Measurements from ENCODE around the gene FAM110C. TPM values are rescaled to one million over a fixed set of nuclear protein-coding genes. Genes with fewer than 3 reads are reported as not detected.
"Not testable (repeated sequence)": the region's sequence is repeated elsewhere in the genome, so short reads cannot be mapped to it uniquely, and the experiment has no call there.

Gene FAM110C
- 2.0 and 2.3 TPM in 2 replicates for total RNA-seq (2014; rRNA removed; shearing (Covaris generic))

- peaks cover 20% of the 10 kb centered on the region for H3K27me3 ChIP-seq (ENCODE audit: control insufficient read depth, insufficient read depth, low read length)
- peak; percentile 95 for DNase-seq
- peak within 1 kb of the TSS; percentile 76 for H3K4me3 ChIP-seq (ENCODE audit: insufficient read depth, low read depth, low read length)
- H3K36me3 ChIP-seq (replicated peaks; ENCODE audit: control insufficient read depth, insufficient read depth, low read length): no peaks in the 10 kb centered on the region
These were observed at the start of gene FAM110C for GRCh38 chr2:46471-47345. TSS of gene FAM110C (minus strand) at chr2:46505. CDS start at chr2:46385, 120 bp downstream.

- no peaks in the 10 kb centered on the region for H3K27me3 ChIP-seq (ENCODE audit: control insufficient read depth, insufficient read depth, low read length)
- no peaks in the 10 kb centered on the region for H3K36me3 ChIP-seq (replicated peaks; ENCODE audit: control insufficient read depth, insufficient read depth, low read length)
- DNase-seq: no peak
- H3K4me3 ChIP-seq (ENCODE audit: insufficient read depth, low read depth, low read length): no peak overlapping the region
These were observed 46.0 kb upstream of the FAM110C start for GRCh38 chr2:92326-92725.

DNA sequence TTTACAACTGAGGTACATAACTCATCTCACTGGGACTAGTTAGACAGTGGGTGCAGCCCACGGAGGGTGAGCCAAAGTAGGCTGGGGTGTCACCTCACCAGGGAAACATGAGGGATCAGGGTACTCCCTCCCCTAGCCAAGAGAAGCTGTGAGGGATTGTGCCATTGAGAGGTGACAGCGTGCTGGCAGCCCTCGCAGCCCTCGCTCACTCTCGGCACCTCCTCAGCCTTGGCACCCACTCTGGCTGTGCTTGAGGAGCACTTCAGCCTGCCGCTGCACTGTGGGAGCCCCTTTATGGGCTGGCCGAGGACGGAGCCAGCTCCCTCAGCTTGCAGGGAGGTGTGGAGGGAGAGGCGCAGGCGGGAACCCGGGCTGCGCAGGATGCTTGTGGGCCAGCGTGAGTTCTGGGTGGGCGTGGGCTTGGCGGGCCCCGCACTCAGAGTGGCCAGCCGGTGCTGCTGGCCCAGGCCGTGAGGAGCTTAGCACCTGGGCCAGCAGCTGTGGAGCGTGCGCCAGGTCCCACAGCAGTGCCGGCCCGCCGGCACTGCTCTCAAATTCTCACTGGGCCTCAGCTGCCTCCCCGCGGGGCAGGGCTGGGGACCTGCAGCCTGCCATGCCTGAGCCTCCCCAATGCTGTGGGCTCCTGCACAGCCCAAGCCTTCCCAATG is 44.5 kb upstream of the FAM110C start:
- Histone ChIP-seq H3K27me3 (ENCODE audit: control insufficient read depth, insufficient read depth, low read length) (no peaks in the 10 kb centered on the region), H3K4me3 (ENCODE audit: insufficient read depth, low read depth, low read length) (no peak overlapping the region), H3K36me3 (replicated peaks; ENCODE audit: control insufficient read depth, insufficient read depth, low read length) (no peaks in the 10 kb centered on the region)
- DNase-seq: no peak

- Histone ChIP-seq H3K4me3 (ENCODE audit: insufficient read depth, low read depth, low read length) (no peak overlapping the region), H3K36me3 (replicated peaks; ENCODE audit: control insufficient read depth, insufficient read depth, low read length) (no peaks in the 10 kb centered on the region), H3K27me3 (ENCODE audit: control insufficient read depth, insufficient read depth, low read length) (no peaks in the 10 kb centered on the region)
- no peak for DNase-seq
These were observed 39.5 kb upstream of the FAM110C start for GRCh38 chr2:85761-86160.

DNA sequence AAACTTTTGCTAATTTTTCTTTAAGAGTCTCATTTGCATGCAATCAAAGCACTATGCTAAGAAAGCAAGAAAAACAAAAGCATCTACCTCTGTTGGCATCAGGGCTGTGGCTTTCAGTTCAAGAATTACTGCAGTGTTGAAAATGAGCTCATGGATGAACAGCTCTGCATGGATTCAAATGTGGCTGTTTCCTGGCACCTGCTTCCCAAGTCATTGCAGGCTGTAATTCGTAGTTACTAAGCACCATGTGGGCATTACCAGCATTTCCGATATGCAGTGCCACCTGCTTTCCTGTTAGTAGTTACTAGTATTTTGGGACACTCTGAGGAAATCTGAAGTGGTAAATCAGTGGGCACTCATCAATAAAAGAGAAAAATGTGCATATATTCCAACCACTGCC is 37.8 kb upstream of the FAM110C start:
- Histone ChIP-seq H3K4me3 (ENCODE audit: insufficient read depth, low read depth, low read length) (no peak overlapping the region), H3K27me3 (ENCODE audit: control insufficient read depth, insufficient read depth, low read length) (no peaks in the 10 kb centered on the region), H3K36me3 (replicated peaks; ENCODE audit: control insufficient read depth, insufficient read depth, low read length) (no peaks in the 10 kb centered on the region)
- no peak for DNase-seq

GRCh38 chr2:80971-81736 is 34.8 kb upstream of the FAM110C start:
- no peak for DNase-seq
- no peaks in the 10 kb centered on the region for H3K27me3 ChIP-seq (ENCODE audit: control insufficient read depth, insufficient read depth, low read length)
- no peaks in the 10 kb centered on the region for H3K36me3 ChIP-seq (replicated peaks; ENCODE audit: control insufficient read depth, insufficient read depth, low read length)
- H3K4me3 ChIP-seq (ENCODE audit: insufficient read depth, low read depth, low read length): no peak overlapping the region

DNA sequence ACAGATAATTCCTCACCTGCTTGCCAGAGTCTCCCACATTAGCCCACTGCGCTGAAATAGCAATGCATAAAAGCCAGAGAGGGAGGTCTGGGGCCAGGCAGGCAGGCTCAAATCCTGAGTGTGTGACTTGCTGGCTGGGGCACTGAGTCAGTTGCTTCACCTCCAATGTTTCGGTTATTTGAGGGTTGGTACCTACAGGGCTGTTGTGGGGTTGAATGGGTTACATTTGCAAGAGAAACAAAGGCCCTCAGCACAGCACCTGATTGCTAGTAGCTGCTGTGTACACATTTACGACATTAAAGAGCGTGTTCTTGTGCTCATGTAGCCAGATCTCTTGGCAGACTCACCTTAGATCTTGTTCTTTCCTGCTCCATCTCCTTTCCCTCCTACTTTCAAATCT is 34.1 kb upstream of the FAM110C start:
- DNase-seq: peak; percentile 31
- no peak overlapping the region for H3K4me3 ChIP-seq (ENCODE audit: insufficient read depth, low read depth, low read length)
- no peaks in the 10 kb centered on the region for H3K27me3 ChIP-seq (ENCODE audit: control insufficient read depth, insufficient read depth, low read length)
- no peaks in the 10 kb centered on the region for H3K36me3 ChIP-seq (replicated peaks; ENCODE audit: control insufficient read depth, insufficient read depth, low read length)

DNA sequence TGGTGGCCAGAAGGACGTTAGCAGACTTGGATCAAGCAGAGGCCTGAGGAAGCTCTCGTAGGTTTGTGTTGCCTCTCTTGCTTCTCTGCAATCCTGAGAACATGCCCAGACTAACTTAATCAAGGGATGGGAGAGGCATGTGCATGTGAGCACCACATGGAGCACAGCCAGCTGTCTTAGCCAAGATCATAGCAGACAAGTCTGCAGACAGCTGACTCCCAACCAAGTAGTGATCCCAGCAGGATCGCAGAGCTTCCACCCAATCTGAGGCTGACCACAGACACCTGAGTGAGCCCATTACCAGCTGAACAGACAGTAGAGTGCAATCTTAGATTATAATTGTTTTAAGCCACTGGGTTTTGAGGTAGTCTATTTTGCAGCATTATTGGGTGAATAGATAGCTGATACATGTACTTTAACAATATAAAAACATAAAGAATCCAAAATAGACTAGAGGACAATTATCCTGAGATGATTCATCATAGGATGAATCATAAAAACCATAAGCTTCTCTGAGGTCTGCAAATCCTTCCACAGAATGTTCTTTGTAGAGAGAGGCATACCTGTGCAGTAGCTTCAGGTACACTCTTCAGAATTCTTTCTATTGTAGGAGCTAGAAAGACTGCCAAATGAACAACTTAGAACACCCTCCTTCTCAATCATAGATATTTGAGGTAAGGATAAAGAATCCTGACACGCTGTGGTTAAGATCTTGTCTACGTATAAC is 25.2 kb upstream of the FAM110C start:
- no peaks in the 10 kb centered on the region for H3K36me3 ChIP-seq (replicated peaks; ENCODE audit: control insufficient read depth, insufficient read depth, low read length)
- no peak overlapping the region for H3K4me3 ChIP-seq (ENCODE audit: insufficient read depth, low read depth, low read length)
- no peaks in the 10 kb centered on the region for H3K27me3 ChIP-seq (ENCODE audit: control insufficient read depth, insufficient read depth, low read length)
- DNase-seq: no peak

DNA sequence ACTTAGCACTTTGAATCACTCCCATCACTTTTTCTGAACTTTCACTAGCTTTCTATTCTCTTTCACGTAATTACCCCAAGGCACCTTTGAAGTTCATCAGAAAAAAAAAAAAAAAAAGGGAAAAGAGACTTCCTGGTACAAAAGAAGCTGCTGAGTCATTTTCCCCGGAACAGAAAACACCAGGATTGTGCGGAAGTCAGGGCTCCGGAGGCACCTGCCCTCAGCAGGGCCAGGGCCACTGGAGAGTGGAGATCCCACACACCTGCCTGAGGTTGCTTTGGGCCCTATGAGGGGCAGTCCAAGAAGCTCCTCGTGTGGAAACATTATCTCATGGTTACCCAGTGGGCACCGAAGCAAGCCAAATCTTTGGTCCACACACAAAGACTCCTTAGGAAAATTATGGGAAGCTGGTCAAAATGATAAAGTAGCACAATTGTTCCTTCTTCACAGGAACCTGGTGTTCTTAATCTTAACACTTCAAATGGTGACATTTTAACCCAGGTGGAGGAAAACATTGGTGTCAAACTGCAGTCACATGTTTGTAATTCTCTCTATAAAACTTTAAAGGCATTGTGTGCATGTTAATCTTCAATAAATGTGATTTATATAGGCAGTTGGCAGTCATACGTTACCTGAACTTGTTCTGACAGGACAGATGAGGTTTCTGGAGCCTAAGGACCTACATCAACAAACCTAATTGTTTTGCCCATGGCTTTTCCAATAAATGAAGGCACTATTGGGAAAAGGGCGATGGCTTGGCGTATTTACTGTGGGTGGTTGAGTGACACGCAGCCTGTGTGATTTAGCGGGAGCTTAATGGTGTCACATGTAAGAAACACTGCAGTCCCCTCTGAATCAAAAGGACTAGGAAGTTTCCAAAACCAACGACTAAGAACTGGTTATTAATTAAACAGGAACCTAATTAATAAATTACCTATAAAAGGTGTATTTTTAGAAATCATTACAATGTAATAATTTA is 23.4 kb upstream of the FAM110C start:
- no peaks in the 10 kb centered on the region for H3K36me3 ChIP-seq (replicated peaks; ENCODE audit: control insufficient read depth, insufficient read depth, low read length)
- H3K4me3 ChIP-seq (ENCODE audit: insufficient read depth, low read depth, low read length): no peak overlapping the region
- DNase-seq: no peak
- no peaks in the 10 kb centered on the region for H3K27me3 ChIP-seq (ENCODE audit: control insufficient read depth, insufficient read depth, low read length)

GRCh38 chr2:68637-69036 is 22.3 kb upstream of the FAM110C start:
- DNase-seq; H3K36me3 ChIP-seq (replicated peaks; ENCODE audit: control insufficient read depth, insufficient read depth, low read length); H3K4me3 ChIP-seq (ENCODE audit: insufficient read depth, low read depth, low read length); H3K27me3 ChIP-seq (ENCODE audit: control insufficient read depth, insufficient read depth, low read length): not testable (repeated sequence)

DNA sequence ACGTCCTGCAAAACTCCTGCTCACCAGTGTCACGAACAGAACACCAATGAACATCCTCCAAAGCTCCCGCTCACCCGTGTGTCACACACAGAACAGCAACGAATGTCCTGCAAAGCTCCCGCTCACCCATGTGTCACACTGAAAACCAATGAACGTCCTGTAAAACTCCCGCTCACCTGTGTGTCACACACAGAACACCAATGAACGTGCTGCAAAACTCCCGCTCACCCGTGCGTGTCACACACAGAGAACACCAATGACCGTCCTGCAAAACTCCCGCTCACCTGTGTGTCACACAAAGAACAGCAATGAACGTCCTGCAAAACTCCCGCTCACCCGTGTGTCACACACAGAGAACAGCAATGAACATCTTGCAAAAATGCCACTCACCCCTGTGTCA is 20.5 kb upstream of the FAM110C start:
- no peak overlapping the region for H3K4me3 ChIP-seq (ENCODE audit: insufficient read depth, low read depth, low read length)

GRCh38 chr2:65121-65520 is 18.8 kb upstream of the FAM110C start:
- no peak overlapping the region for H3K4me3 ChIP-seq (ENCODE audit: insufficient read depth, low read depth, low read length)
- DNase-seq: peak; percentile 56
- H3K27me3 ChIP-seq (ENCODE audit: control insufficient read depth, insufficient read depth, low read length): no peaks in the 10 kb centered on the region
- H3K36me3 ChIP-seq (replicated peaks; ENCODE audit: control insufficient read depth, insufficient read depth, low read length): no peaks in the 10 kb centered on the region

More for the DNA sequence above, 20.5 kb upstream of the FAM110C start:
- Histone ChIP-seq H3K36me3 (replicated peaks; ENCODE audit: control insufficient read depth, insufficient read depth, low read length) (no peaks in the 10 kb centered on the region), H3K27me3 (ENCODE audit: control insufficient read depth, insufficient read depth, low read length) (no peaks in the 10 kb centered on the region)
- DNase-seq: no peak

Measured in H7 (cell line).